B cell (primary cell): ENCODE data around the gene MFAP5. TPM values are rescaled to one million over a fixed set of nuclear protein-coding genes. Genes with fewer than 3 reads are reported as not detected.
A peak's percentile ranks its signal among the peaks of the same experiment; 100 is the strongest.
"Not testable (repeated sequence)": the region's sequence is repeated elsewhere in the genome, so short reads cannot be mapped to it uniquely, and the experiment has no call there.

Experiments used
- ATAC-seq: fragments of 200-7000 bp; cut with Tn5 transposase; one replicate; pipeline ENCODE4 v1.10.0; 2021; ENCODE audit warnings: low read depth, mild to moderate bottlenecking, moderate number of reproducible peaks, moderate library complexity
- CTCF ChIA-PET: fragments of 350-600 bp; sonication (Branson Sonifier 250); formaldehyde crosslinking; loops from one replicate; lab custom pipeline; 2021; ENCODE audit warnings: antibody characterized with exemption, inconsistent platforms; lab: Charles Lee
- POLR2A ChIA-PET: fragments of 350-600 bp; sonication (Branson Sonifier 250); formaldehyde crosslinking; loops from one replicate; lab custom pipeline; 2021; ENCODE audit warnings: antibody characterized with exemption; lab: Charles Lee
- DNase-seq: peaks from one replicate; pipeline ENCODE4 v3.0.0; 2013
- H2AFZ ChIP-seq: 2 replicates; pipeline ENCODE4 v1.6.1; 2012; ENCODE audit warnings: mild to moderate bottlenecking, low read depth, low read length; ENCODE audit not compliant: insufficient read depth, poor library complexity, severe bottlenecking
- H3K27ac ChIP-seq, 2 donors: 1 replicate in 1 of 2; 2 replicates in 1 of 2; pipeline ENCODE4 v1.5.1; 2012 to 2013; ENCODE audit warnings: low read length in 2 of 2, mild to moderate bottlenecking in 2 of 2, moderate library complexity in 1 of 2
- H3K27me3 ChIP-seq, 4 experiments: fragments of 200-600 bp in 1 of 4; sonication (generic) in 1 of 4; replicated peaks in 1 of 4; 1 replicate in 2 of 4; 2 replicates in 2 of 4; pipeline versions ENCODE4 v1.6.1 to v1.7.0; 2013 to 2016; ENCODE audit warnings: low read length in 3 of 4, mild to moderate bottlenecking in 2 of 4, mixed read lengths in 1 of 4, moderate library complexity in 1 of 4; ENCODE audit not compliant: insufficient read depth in 4 of 4, control insufficient read depth in 3 of 4; ENCODE audit errors: control extremely low read depth in 1 of 4
- H3K36me3 ChIP-seq, 2 experiments: replicated peaks in 1 of 2; 1 replicate in 1 of 2; 2 replicates in 1 of 2; pipeline versions ENCODE4 v1.6.1 to v1.7.1; 2013; ENCODE audit warnings: low read length in 1 of 2; ENCODE audit not compliant: insufficient read depth in 2 of 2, control insufficient read depth in 1 of 2; ENCODE audit errors: control extremely low read depth in 1 of 2, extremely low read depth in 1 of 2
- H3K4me1 ChIP-seq, 2 donors: fragments of 200-600 bp in 1 of 2; sonication (generic) in 1 of 2; 1 replicate in 1 of 2; 2 replicates in 1 of 2; pipeline versions ENCODE4 v1.5.1 to v1.6.1; 2013 to 2017; ENCODE audit warnings: low read length in 2 of 2; ENCODE audit not compliant: control insufficient read depth in 2 of 2, insufficient read depth in 2 of 2
- H3K4me2 ChIP-seq: replicated peaks from 2 replicates; pipeline ENCODE3; 2012; ENCODE audit warnings: mild to moderate bottlenecking, low read depth, low read length; ENCODE audit not compliant: poor library complexity, severe bottlenecking
- H3K4me3 ChIP-seq, 5 experiments: fragments of 200-600 bp in 1 of 5; sonication (generic) in 1 of 5; 1 replicate in 3 of 5; 2 replicates in 2 of 5; pipeline versions ENCODE4 v1.5.1 to v1.7.0; 2011 to 2016; ENCODE audit warnings: low read length in 4 of 5, mild to moderate bottlenecking in 4 of 5, low read depth in 2 of 5, control low read depth in 1 of 5, moderate library complexity in 1 of 5; ENCODE audit not compliant: insufficient read depth in 1 of 5; ENCODE audit errors: control extremely low read depth in 1 of 5, extremely low read depth in 1 of 5
- H3K79me2 ChIP-seq: fragments of 200-600 bp; sonication (generic); one replicate; pipeline ENCODE4 v1.6.0; 2016; ENCODE audit warnings: low read length; ENCODE audit not compliant: control insufficient read depth, insufficient read depth
- H3K9ac ChIP-seq: fragments of 200-600 bp; sonication (generic); 2 replicates; pipeline ENCODE4 v1.6.1; 2017; ENCODE audit warnings: mild to moderate bottlenecking, low read length, moderate library complexity
- H3K9me3 ChIP-seq, 3 donors: one replicate each; pipeline versions ENCODE4 v1.6.1 to v1.7.1; 2013; ENCODE audit warnings: low read length in 2 of 3; ENCODE audit not compliant: control insufficient read depth in 2 of 3, insufficient read depth in 1 of 3; ENCODE audit errors: control extremely low read depth in 1 of 3
- H4K20me1 ChIP-seq: 2 replicates; pipeline ENCODE4 v1.6.0; 2012; ENCODE audit warnings: mild to moderate bottlenecking, low read length; ENCODE audit not compliant: insufficient read depth, control insufficient read depth, poor library complexity, severe bottlenecking
- H3K27ac Mint-ChIP-seq: one replicate; pipeline ENCODE4 v1.8.0; 2021; ENCODE audit warnings: mixed read lengths
- H3K27me3 Mint-ChIP-seq: one replicate; pipeline ENCODE4 v1.8.0; 2021; ENCODE audit warnings: mixed read lengths
- H3K4me1 Mint-ChIP-seq: one replicate; pipeline ENCODE4 v1.8.0; 2021; ENCODE audit warnings: mixed read lengths
- H3K4me3 Mint-ChIP-seq: one replicate; pipeline ENCODE4 v1.8.0; 2021; ENCODE audit warnings: mixed read lengths
- H3K9me3 Mint-ChIP-seq: one replicate; pipeline ENCODE4 v1.8.0; 2022; ENCODE audit warnings: mixed read lengths; ENCODE audit not compliant: insufficient read depth
- EZH2 ChIP-seq: IDR thresholded peaks from 2 replicates; pipeline ENCODE4 v1.6.1; 2012; ENCODE audit warnings: borderline replicate concordance, low read depth, mild to moderate bottlenecking, moderate library complexity, low read length; ENCODE audit not compliant: insufficient read depth, poor library complexity, severe bottlenecking
- WGBS: methylation state at CpG from one replicate; pipeline ENCODE4 v1.1.5; 2013; ENCODE audit warnings: missing lambda C conversion rate; ENCODE audit not compliant: insufficient coverage; 5-methylcytosine and 5-hydroxymethylcytosine counted together
- intact Hi-C: fragments of 100-400 bp; cut with micrococcal nuclease; formaldehyde crosslinking; loops from one replicate; pipeline ENCODE4 v1.10.0; 2022
- polyA plus RNA-seq: library from polyadenylated mRNA; depleted of rRNA; stranded (reverse); fragments of >200 nt; gene quantifications from 2 replicates; pipeline ENCODE4 v1.2.3, GENCODE V29; 2012
- total RNA-seq, 2 donors: library from RNA; stranded (reverse); fragments of 120-200 nt in 1 of 2; gene quantifications; 1 replicate in 1 of 2; 2 replicates in 1 of 2; pipeline versions ENCODE4 v1.2.3 to v1.2.4, GENCODE V29; 2013 to 2022
- TF ChIP-seq, protein P1 (sequence below): fragments of 200-600 bp; IDR thresholded peaks from one replicate; pipeline ENCODE4 v1.8.0; 2022; ENCODE audit warnings: antibody characterized with exemption, mild to moderate bottlenecking

MFAP5 gene
- total and polyA plus RNA-seq, 2 donors (not counting 1 experiment from before 2014, with no cell fraction given) = 0.31 to 0.94 TPM

DNA sequence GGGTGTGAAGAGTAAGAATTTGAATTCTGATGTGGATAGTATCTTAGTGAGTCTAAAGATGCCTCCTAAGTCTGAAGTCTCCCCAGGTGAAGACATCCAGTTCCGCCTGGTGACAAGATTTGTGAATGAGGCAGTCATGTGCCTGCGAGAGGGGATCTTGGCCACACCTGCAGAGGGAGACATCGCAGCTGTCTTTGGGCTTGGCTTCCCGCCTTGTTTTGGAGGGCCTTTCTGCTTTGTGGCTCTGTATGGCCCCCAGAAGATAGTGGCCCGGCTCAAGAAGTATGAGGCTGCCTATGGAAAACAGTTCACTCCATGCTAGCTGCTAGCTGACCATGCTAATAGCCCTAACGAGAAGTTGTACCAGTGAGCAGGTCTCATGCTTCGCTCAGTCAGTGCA lies 25.4 kb downstream of the MFAP5 start:
- DNase-seq (no peak), ATAC-seq (no peak)
- POLR2A ChIA-PET = no interaction called here
- H2AFZ ChIP-seq = no peak overlapping the region
- no peaks in the 10 kb centered on the region for H3K27me3 Mint-ChIP-seq
- CTCF ChIA-PET = interaction anchor here (1.0 kb wide), 1 partner anchor 8 kb away, joined by 3 read pairs; no protein-coding TSS in a partner anchor
- WGBS = 92% methylated on average over 7 of the region's 7 CpGs
- no peaks in the 10 kb centered on the region for H3K79me2 ChIP-seq
- H4K20me1 ChIP-seq = no peaks in the 10 kb centered on the region
- no peak for TF ChIP-seq EZH2
- TF ChIP-seq, protein P1, sequence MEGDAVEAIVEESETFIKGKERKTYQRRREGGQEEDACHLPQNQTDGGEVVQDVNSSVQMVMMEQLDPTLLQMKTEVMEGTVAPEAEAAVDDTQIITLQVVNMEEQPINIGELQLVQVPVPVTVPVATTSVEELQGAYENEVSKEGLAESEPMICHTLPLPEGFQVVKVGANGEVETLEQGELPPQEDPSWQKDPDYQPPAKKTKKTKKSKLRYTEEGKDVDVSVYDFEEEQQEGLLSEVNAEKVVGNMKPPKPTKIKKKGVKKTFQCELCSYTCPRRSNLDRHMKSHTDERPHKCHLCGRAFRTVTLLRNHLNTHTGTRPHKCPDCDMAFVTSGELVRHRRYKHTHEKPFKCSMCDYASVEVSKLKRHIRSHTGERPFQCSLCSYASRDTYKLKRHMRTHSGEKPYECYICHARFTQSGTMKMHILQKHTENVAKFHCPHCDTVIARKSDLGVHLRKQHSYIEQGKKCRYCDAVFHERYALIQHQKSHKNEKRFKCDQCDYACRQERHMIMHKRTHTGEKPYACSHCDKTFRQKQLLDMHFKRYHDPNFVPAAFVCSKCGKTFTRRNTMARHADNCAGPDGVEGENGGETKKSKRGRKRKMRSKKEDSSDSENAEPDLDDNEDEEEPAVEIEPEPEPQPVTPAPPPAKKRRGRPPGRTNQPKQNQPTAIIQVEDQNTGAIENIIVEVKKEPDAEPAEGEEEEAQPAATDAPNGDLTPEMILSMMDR = no peak
- no peak overlapping the region for H3K9ac ChIP-seq
- H3K4me3 ChIP-seq = no peak overlapping the region
- H3K27me3 ChIP-seq = no peaks in the 10 kb centered on the region
- no peak overlapping the region for H3K27ac ChIP-seq
- peaks cover 2% of the 10 kb centered on the region for H3K4me1 Mint-ChIP-seq
- H3K27ac Mint-ChIP-seq = no peak overlapping the region
- H3K9me3 ChIP-seq = no peaks in the 10 kb centered on the region
- H3K4me1 ChIP-seq = no peaks in the 10 kb centered on the region
- H3K4me3 Mint-ChIP-seq = no peak overlapping the region
- H3K36me3 ChIP-seq = no peaks in the 10 kb centered on the region
- intact Hi-C loops = no loop called here
- no peaks in the 10 kb centered on the region for H3K9me3 Mint-ChIP-seq
- no peak overlapping the region for H3K4me2 ChIP-seq

- DNase-seq = no peak
- no peaks in the 10 kb centered on the region for H3K79me2 ChIP-seq
- H3K36me3 ChIP-seq = no peaks in the 10 kb centered on the region
- POLR2A ChIA-PET = no interaction called here
- no peaks in the 10 kb centered on the region for H3K27me3 ChIP-seq
- H3K9me3 ChIP-seq = no peaks in the 10 kb centered on the region
- intact Hi-C loops = no loop called here
- Mint-ChIP-seq H3K4me1 (peaks cover 2% of the 10 kb centered on the region), H3K9me3 (no peaks in the 10 kb centered on the region), H3K27ac (peak overlapping the region; percentile 4), H3K27me3 (no peaks in the 10 kb centered on the region), H3K4me3 (no peak overlapping the region)
- no peaks in the 10 kb centered on the region for H3K4me1 ChIP-seq
- no peak for TF ChIP-seq EZH2
- TF ChIP-seq, protein P1 = no peak
- no peak overlapping the region for H3K27ac ChIP-seq
- no peak overlapping the region for H3K4me2 ChIP-seq
- 93% methylated on average over 5 of the region's 5 CpGs for WGBS
- no peak overlapping the region for H3K9ac ChIP-seq
- no peak overlapping the region for H2AFZ ChIP-seq
- no peaks in the 10 kb centered on the region for H4K20me1 ChIP-seq
- H3K4me3 ChIP-seq = no peak overlapping the region
- CTCF ChIA-PET = no interaction called here
- no peak for ATAC-seq
These were observed 26.0 kb downstream of the MFAP5 start for GRCh38 chr12:8636581-8636980.

- H2AFZ ChIP-seq, H3K9me3 ChIP-seq, H3K27me3 Mint-ChIP-seq, H3K9me3 Mint-ChIP-seq, H3K4me2 ChIP-seq, ATAC-seq, H3K4me1 Mint-ChIP-seq, H3K27me3 ChIP-seq, H3K27ac ChIP-seq, DNase-seq, H3K36me3 ChIP-seq, CTCF ChIA-PET, H3K4me1 ChIP-seq, H3K4me3 Mint-ChIP-seq, H3K4me3 ChIP-seq, H4K20me1 ChIP-seq, H3K79me2 ChIP-seq, intact Hi-C loops, POLR2A ChIA-PET, H3K9ac ChIP-seq: not testable (repeated sequence)
- H3K27ac Mint-ChIP-seq = peak overlapping the region; percentile 4
- 96% methylated on average over 4 of the region's 8 CpGs for WGBS
These were observed 26.6 kb downstream of the MFAP5 start for GRCh38 chr12:8636007-8636346.
